ENCODE results near the gene WDR64. TPM values are rescaled to one million over a fixed set of nuclear protein-coding genes. Genes with fewer than 3 reads are reported as not detected.

WDR64 gene
- polyA plus RNA-seq, 1 donor from 2014 or later, result 0.21 TPM

DNA sequence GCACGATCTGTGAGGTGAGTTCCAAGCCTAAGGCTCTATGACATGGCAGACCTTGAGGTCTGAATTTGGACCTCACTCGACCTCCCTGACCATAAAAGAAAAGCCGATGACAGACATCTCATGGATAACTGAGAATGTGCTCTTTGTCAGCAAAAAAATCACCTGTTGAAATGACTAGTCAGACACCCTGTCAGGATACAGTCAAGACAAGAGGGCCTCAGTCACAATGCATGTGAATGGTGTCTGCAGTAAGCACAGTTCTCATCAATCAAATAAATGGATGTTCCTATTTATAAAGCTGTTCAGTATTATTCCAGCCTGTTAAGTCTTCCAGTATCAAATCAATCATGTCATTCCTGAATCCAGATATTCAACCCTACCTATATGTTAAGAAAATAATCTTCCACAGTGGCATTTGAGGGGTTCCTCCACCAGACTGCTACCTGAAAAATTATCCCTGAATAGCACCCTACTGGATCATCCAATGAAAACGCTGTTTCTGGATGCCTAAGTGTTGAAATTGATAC, 167.3 kb downstream of the WDR64 start:
- no peaks in the 10 kb centered on the region for H3K9me3 ChIP-seq (ENCODE audit: low read length)
- H3K36me3 ChIP-seq (ENCODE audit: insufficient read depth, low read length), result no peaks in the 10 kb centered on the region
- no peaks in the 10 kb centered on the region for H4K20me1 ChIP-seq (ENCODE audit: insufficient read depth)
- no peaks in the 10 kb centered on the region for H3K79me2 ChIP-seq (replicated peaks; ENCODE audit: insufficient read depth, low read length)
- H2AFZ ChIP-seq (ENCODE audit: low read depth, low read length), result no peak overlapping the region
- no peak overlapping the region for H3K9ac ChIP-seq (ENCODE audit: low read length)
- no peak overlapping the region for H3K4me3 ChIP-seq (ENCODE audit: low read length)
- no peaks in the 10 kb centered on the region for H3F3A ChIP-seq (ENCODE audit: insufficient read depth, low read length, poor library complexity, severe bottlenecking)
- H3K9me2 ChIP-seq (ENCODE audit: insufficient read depth, low read length), result no peaks in the 10 kb centered on the region
- peak overlapping the region; percentile 22 for H3K27ac ChIP-seq (ENCODE audit: low read length)
- no peaks in the 10 kb centered on the region for H3K27me3 ChIP-seq (ENCODE audit: insufficient read depth, low read depth, low read length)
- no peak overlapping the region for H3K4me2 ChIP-seq (ENCODE audit: low read length)
- TF ChIP-seq, protein P1, sequence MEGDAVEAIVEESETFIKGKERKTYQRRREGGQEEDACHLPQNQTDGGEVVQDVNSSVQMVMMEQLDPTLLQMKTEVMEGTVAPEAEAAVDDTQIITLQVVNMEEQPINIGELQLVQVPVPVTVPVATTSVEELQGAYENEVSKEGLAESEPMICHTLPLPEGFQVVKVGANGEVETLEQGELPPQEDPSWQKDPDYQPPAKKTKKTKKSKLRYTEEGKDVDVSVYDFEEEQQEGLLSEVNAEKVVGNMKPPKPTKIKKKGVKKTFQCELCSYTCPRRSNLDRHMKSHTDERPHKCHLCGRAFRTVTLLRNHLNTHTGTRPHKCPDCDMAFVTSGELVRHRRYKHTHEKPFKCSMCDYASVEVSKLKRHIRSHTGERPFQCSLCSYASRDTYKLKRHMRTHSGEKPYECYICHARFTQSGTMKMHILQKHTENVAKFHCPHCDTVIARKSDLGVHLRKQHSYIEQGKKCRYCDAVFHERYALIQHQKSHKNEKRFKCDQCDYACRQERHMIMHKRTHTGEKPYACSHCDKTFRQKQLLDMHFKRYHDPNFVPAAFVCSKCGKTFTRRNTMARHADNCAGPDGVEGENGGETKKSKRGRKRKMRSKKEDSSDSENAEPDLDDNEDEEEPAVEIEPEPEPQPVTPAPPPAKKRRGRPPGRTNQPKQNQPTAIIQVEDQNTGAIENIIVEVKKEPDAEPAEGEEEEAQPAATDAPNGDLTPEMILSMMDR (IDR thresholded peaks at IDR 0.05; ENCODE audit: poor library complexity, severe bottlenecking), result no peak
- TF ChIP-seq RAD21 (conservative IDR thresholded peaks at IDR 0.05), result no peak
- TF ChIP-seq, protein P2, sequence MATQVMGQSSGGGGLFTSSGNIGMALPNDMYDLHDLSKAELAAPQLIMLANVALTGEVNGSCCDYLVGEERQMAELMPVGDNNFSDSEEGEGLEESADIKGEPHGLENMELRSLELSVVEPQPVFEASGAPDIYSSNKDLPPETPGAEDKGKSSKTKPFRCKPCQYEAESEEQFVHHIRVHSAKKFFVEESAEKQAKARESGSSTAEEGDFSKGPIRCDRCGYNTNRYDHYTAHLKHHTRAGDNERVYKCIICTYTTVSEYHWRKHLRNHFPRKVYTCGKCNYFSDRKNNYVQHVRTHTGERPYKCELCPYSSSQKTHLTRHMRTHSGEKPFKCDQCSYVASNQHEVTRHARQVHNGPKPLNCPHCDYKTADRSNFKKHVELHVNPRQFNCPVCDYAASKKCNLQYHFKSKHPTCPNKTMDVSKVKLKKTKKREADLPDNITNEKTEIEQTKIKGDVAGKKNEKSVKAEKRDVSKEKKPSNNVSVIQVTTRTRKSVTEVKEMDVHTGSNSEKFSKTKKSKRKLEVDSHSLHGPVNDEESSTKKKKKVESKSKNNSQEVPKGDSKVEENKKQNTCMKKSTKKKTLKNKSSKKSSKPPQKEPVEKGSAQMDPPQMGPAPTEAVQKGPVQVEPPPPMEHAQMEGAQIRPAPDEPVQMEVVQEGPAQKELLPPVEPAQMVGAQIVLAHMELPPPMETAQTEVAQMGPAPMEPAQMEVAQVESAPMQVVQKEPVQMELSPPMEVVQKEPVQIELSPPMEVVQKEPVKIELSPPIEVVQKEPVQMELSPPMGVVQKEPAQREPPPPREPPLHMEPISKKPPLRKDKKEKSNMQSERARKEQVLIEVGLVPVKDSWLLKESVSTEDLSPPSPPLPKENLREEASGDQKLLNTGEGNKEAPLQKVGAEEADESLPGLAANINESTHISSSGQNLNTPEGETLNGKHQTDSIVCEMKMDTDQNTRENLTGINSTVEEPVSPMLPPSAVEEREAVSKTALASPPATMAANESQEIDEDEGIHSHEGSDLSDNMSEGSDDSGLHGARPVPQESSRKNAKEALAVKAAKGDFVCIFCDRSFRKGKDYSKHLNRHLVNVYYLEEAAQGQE (IDR thresholded peaks at IDR 0.05; ENCODE audit: borderline replicate concordance), result peak; percentile 98
- no peak for TF ChIP-seq MXI1 (conservative IDR thresholded peaks at IDR 0.05; ENCODE audit: poor library complexity, severe bottlenecking)
- TF ChIP-seq EZH2 (IDR thresholded peaks at IDR 0.05; ENCODE audit: borderline replicate concordance, insufficient read depth, low read length, poor library complexity, severe bottlenecking), result no peak
- no peak for TF ChIP-seq SMC3 (conservative IDR thresholded peaks at IDR 0.05; ENCODE audit: poor library complexity)
- peak; percentile 91 for TF ChIP-seq EP300 (conservative IDR thresholded peaks at IDR 0.05; ENCODE audit: poor library complexity, severe bottlenecking)
- TF ChIP-seq POLR2AphosphoS5 (IDR thresholded peaks at IDR 0.05), result peak; percentile 69
- no peak for TF ChIP-seq TAF1 (IDR thresholded peaks at IDR 0.05; ENCODE audit: low read depth)

GRCh38 chr1:241821363-241821762, 169.3 kb downstream of the WDR64 start:
- H3K9me3 ChIP-seq (ENCODE audit: low read length), result no peaks in the 10 kb centered on the region
- H4K20me1 ChIP-seq (ENCODE audit: insufficient read depth), result no peaks in the 10 kb centered on the region
- H3K27ac ChIP-seq (ENCODE audit: low read length), result no peak overlapping the region
- H3K36me3 ChIP-seq (ENCODE audit: insufficient read depth, low read length), result no peaks in the 10 kb centered on the region
- no peak overlapping the region for H3K4me2 ChIP-seq (ENCODE audit: low read length)
- H3K79me2 ChIP-seq (replicated peaks; ENCODE audit: insufficient read depth, low read length), result no peaks in the 10 kb centered on the region
- H3K9ac ChIP-seq (ENCODE audit: low read length), result no peak overlapping the region
- no peak for TF ChIP-seq SMC3 (conservative IDR thresholded peaks at IDR 0.05; ENCODE audit: poor library complexity)
- no peak for TF ChIP-seq RAD21 (conservative IDR thresholded peaks at IDR 0.05)
- TF ChIP-seq POLR2AphosphoS5 (IDR thresholded peaks at IDR 0.05), result no peak
- TF ChIP-seq EZH2 (IDR thresholded peaks at IDR 0.05; ENCODE audit: borderline replicate concordance, insufficient read depth, low read length, poor library complexity, severe bottlenecking), result no peak
- TF ChIP-seq, protein P1 (IDR thresholded peaks at IDR 0.05; ENCODE audit: poor library complexity, severe bottlenecking), result no peak
- no peak for TF ChIP-seq EP300 (conservative IDR thresholded peaks at IDR 0.05; ENCODE audit: poor library complexity, severe bottlenecking)
- TF ChIP-seq, protein P2 (IDR thresholded peaks at IDR 0.05; ENCODE audit: borderline replicate concordance), result no peak
- TF ChIP-seq TAF1 (IDR thresholded peaks at IDR 0.05; ENCODE audit: low read depth), result no peak
- TF ChIP-seq MXI1 (conservative IDR thresholded peaks at IDR 0.05; ENCODE audit: poor library complexity, severe bottlenecking), result no peak
- no peaks in the 10 kb centered on the region for H3K27me3 ChIP-seq (ENCODE audit: insufficient read depth, low read depth, low read length)
- H3F3A ChIP-seq (ENCODE audit: insufficient read depth, low read length, poor library complexity, severe bottlenecking), result no peaks in the 10 kb centered on the region
- no peak overlapping the region for H2AFZ ChIP-seq (ENCODE audit: low read depth, low read length)
- H3K4me3 ChIP-seq (ENCODE audit: low read length), result no peak overlapping the region
- no peaks in the 10 kb centered on the region for H3K9me2 ChIP-seq (ENCODE audit: insufficient read depth, low read length)

Data from neural cell (in vitro differentiated cells).